IPS-18c (cell line): Measurements from ENCODE around the gene IGSF9.

Source experiments
- H3K4me3 ChIP-seq: 2 replicates; pipeline ENCODE4 v1.7.0; 2013; ENCODE audit warnings: low read depth, mild to moderate bottlenecking, low read length, moderate library complexity; ENCODE audit not compliant: insufficient read depth
- H3K9me3 ChIP-seq: one replicate; pipeline ENCODE4 v1.6.1; 2013; ENCODE audit warnings: mild to moderate bottlenecking, low read length, moderate library complexity; ENCODE audit not compliant: control insufficient read depth, insufficient read depth

IGSF9 gene

GRCh38 chr1:159940006-159940620 is 5.3 kb downstream of the IGSF9 start:
- Histone ChIP-seq H3K9me3 (no peaks in the 10 kb centered on the region), H3K4me3 (no peak overlapping the region)

DNA sequence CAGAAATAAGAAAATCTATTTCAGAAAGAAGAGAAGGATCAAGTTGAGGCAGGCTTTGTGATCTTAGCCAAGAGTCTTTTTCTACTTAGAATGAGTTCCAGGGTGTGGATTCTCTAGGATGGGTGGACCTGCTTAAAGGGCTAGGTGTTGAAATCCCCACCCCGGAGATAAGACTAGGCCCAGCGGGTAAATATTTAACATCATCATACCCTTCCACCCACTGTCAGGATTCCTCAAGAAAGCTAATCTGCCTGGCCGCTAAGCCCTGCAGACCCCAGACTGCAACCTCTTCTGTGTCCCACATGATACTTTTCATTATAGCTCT is 5.8 kb downstream of the IGSF9 start:
- no peaks in the 10 kb centered on the region for H3K9me3 ChIP-seq
- no peak overlapping the region for H3K4me3 ChIP-seq

GRCh38 chr1:159938905-159939677 is 6.3 kb downstream of the IGSF9 start:
- Histone ChIP-seq H3K9me3 (no peaks in the 10 kb centered on the region), H3K4me3 (no peak overlapping the region)

DNA sequence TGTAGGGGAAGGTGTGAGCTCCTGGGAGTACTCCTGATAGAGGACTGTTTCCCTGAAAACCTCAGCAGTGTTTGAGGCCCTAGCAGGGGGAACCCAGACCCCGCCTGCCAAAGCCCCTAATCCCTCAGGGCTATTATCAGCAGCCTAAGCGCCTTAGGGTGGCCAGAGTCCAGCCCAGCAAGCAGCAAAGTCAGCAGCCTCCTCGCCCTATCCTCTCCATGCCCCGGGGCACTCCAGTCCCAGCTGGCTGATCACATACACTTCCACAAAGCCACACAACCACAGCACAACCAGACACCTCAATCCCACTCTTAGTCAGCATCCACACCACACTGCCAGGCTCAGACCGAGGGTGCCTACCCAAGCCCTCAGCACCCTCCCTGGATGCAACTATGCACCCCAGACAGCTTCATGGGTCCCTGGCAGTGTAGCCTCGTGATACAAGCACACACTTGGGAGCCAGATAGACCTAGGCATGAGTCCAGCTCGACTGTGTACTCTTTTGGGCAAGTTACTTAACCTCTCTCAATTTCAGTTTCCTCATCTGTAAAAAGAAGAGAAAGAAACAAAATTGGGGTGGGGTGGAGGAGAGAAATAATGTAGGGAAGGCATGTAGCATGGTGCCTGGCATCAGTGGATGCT is 7.1 kb downstream of the IGSF9 start:
- H3K4me3 ChIP-seq, result no peak overlapping the region

DNA sequence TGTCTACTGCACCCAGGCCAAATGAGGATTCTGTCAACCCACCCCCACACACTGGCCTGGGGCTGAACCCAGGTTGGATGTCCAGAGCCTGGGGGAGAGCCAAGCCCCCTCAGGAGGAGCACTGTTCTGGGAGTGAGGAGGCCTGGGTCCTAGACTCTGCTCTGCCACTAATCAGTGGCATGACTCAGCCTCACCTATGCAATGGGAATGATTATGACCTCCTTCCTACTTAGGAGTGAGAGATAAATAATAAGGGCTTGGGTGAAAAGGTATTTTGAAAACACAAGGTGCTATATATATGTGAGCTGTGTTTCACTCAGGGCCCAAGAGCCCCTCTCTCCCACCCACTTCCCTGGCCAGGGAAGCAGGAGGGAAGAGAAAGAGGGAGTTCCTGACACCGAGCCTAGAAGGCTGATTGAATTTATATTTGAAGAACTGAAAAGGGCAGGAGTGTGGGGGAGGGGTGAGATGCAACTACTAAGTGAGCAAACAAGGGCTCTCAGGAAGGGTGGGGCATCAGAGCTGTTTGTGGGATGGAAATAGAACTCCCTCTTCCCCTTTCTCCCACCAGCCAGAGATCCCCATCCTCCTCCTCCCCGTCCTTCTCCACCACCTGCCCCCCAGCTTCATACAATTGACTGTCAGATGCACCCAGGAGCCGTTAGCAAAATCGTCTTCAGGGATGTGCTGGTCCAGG is 8.2 kb downstream of the IGSF9 start:
- H3K4me3 ChIP-seq, result no peak overlapping the region
- no peaks in the 10 kb centered on the region for H3K9me3 ChIP-seq

More for the DNA sequence above, 7.1 kb downstream of the IGSF9 start:
- no peaks in the 10 kb centered on the region for H3K9me3 ChIP-seq

DNA sequence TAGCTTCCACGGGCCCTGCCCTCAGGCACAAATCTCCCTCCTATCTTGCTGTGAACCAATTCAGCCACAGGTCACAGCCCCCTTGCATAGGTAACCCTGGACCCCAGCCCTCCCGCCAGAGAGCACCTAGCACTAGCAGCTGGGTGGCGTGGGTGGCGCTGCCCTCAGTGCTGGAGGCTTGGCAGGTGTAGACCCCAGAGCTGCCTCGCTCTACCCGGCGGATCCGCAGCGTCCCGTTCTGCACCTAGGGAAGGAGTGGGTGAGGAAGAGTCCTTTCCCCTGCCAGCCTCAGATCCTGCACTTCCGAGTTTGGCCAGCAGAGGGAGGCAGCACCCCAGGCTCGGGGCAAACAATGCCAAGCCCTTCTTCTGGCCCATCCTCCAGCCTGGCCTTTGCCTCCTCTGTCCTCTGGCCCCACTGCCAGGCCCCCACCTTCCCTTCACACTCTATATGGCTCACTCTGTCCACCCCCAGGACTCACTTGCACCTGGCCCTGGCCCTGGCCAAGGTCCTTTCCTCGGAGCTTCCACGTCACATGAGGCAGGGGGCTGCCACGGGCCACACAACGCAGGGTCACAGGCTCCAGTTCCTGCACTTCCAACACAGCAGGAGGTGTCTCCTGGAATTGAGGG is 9.0 kb downstream of the IGSF9 start:
- Histone ChIP-seq H3K9me3 (no peaks in the 10 kb centered on the region), H3K4me3 (no peak overlapping the region)

DNA sequence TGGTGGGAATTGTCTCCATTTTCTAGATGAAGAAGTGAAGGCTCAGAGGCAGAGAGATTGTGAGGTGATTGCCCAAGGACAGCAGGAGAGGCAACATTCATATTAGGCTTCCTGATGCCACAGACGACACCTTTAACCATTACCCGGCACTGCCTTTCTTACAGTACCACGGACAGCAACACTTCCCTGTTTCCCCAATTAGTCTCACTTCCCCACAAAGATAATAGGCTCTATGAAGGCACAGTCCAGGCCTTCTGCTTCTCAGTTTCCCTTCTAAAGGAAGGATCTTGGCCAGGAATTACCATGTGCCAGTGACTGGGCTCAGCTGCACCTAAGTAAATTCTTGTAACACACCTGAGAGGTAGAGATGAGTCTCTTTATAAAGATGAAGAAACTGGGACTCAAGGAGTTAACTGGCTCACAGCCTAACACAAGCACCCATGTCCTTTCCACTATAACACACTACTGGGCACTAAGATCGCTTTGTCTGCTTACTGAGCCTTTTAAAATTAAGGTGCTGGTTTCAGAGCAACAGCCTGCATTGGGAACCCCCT is 9.6 kb downstream of the IGSF9 start:
- Histone ChIP-seq H3K9me3 (no peaks in the 10 kb centered on the region), H3K4me3 (no peak overlapping the region)

- Histone ChIP-seq H3K4me3 (no peak overlapping the region), H3K9me3 (no peaks in the 10 kb centered on the region)
Observed at GRCh38 chr1:159935305-159935704, 10.1 kb downstream of the IGSF9 start.

GRCh38 chr1:159934136-159935039 is 11.0 kb downstream of the IGSF9 start:
- Histone ChIP-seq H3K4me3 (no peak overlapping the region), H3K9me3 (no peaks in the 10 kb centered on the region)

- Histone ChIP-seq H3K4me3 (no peak overlapping the region), H3K9me3 (no peaks in the 10 kb centered on the region)
Observed at GRCh38 chr1:159933347-159933746, 12.1 kb downstream of the IGSF9 start.

DNA sequence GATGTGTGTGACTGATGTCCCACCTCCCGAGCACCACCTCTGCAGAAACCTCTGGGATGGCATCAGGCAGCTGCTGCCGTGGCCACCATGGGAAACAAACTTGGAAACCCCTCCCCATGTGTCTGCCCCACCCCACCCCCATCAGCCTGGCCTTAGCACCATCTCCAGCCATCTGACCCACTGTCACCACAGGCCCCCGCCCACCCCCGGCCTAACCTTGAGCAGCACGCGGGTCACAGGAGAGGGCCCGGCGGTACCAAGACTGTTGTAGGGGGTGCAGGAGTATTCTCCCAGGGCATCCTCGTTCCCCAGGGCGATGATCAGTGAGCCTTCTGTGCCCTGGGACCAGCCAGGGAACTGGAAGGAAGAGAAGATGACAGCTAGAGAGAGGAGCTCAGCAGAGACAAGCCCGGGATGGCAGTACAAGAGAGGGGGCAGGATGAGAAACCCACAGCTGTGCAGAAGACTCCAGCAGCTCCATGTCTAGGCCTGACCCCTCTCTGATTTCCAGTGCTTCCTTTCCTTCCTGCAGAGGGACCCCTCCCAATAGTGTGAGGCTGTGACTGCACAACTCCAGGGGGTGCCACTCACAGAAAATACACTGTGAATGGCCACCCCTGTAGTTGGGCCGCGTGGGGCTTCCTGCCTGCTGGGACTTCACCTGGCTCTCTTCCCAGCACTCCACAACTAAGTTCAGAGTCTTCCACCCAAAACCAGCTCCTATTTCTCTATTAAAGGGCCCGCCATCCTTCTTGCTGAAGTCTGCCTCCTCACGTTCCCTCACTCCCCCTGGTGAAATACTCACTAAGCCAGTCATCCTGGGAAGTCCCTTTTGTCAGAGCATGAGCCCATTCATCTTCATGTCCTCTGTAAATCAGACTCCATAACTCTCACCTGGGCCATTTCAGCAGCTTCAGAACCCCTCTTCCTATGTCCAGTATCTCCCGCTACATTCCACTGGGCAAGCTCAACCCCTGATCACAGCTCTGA is 12.8 kb downstream of the IGSF9 start:
- Histone ChIP-seq H3K9me3 (no peaks in the 10 kb centered on the region), H3K4me3 (no peak overlapping the region)

- Histone ChIP-seq H3K9me3 (no peaks in the 10 kb centered on the region), H3K4me3 (no peak overlapping the region)
Observed at GRCh38 chr1:159931795-159932173, 13.6 kb downstream of the IGSF9 start.

DNA sequence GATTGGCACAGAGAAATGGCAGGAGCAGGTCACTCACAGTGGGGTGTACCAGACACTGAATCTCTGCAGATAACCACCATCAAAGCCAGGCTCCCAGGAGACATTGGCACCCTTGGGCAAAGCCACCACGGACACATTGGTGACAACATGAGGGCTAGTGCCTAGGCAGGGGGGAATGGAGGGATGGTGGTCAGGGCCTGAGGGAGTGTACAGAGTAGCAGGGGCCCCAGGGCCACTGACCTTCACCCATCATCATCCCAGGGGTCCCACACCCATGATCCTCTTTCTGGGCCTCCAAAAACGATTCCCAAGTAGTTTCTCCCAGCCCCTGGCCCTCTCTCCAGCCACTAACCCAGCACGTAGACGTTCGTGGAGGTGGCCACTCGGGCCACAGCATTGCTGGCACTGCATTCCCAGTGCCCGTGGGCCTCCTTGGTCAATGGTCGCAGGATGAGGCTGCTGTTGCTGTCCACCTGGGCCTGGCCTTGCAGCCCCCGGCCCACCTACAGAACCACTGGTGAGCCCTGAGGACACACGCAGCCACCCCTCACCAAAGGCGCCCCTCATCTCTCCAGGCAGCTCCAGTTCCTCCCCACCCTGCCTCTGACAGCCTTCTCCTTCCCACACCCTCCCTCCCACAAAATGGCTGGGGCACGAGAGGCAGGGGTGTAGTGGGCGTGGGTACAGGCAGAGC is 14.2 kb downstream of the IGSF9 start:
- no peaks in the 10 kb centered on the region for H3K9me3 ChIP-seq
- H3K4me3 ChIP-seq, result no peak overlapping the region

- H3K4me3 ChIP-seq, result no peak overlapping the region
- no peaks in the 10 kb centered on the region for H3K9me3 ChIP-seq
Observed at GRCh38 chr1:159930634-159931033, 14.8 kb downstream of the IGSF9 start.

- Histone ChIP-seq H3K4me3 (no peak overlapping the region), H3K9me3 (no peaks in the 10 kb centered on the region)
Observed at GRCh38 chr1:159930216-159930615, 15.2 kb downstream of the IGSF9 start.
